Dendritic cell treated with granulocyte-macrophage colony-stimulating factor and Interleukin-4, amounts not matched to agents 40 ng/mL and 50 ng/mL, for 4 days (primary cell): ENCODE data around the gene RNF214.
A peak's percentile ranks its signal among the peaks of the same experiment; 100 is the strongest.

Experiments
- H3K27ac Mint-ChIP-seq: one replicate; pipeline ENCODE4 v1.8.0; 2022; ENCODE audit warnings: mild to moderate bottlenecking, mixed read lengths
- H3K27me3 Mint-ChIP-seq: one replicate; pipeline ENCODE4 v1.8.0; 2022; ENCODE audit warnings: mild to moderate bottlenecking, mixed read lengths
- H3K36me3 Mint-ChIP-seq: one replicate; pipeline ENCODE4 v1.8.0; 2022; ENCODE audit warnings: low read depth, mixed read lengths
- H3K4me1 Mint-ChIP-seq: one replicate; pipeline ENCODE4 v1.8.0; 2022; ENCODE audit warnings: low read depth, mixed read lengths
- H3K4me3 Mint-ChIP-seq: one replicate; pipeline ENCODE4 v1.8.0; 2022; ENCODE audit warnings: mild to moderate bottlenecking, moderate library complexity, mixed read lengths
- H3K9me3 Mint-ChIP-seq: one replicate; pipeline ENCODE4 v1.8.0; 2022; ENCODE audit warnings: mixed read lengths
- intact Hi-C: fragments of 100-400 bp; cut with micrococcal nuclease; formaldehyde crosslinking; loops from one replicate; pipeline ENCODE4 v1.15.0; 2022

Gene RNF214

GRCh38 chr11:117300773-117301172, 68.3 kb downstream of the RNF214 start:
- H3K4me3 Mint-ChIP-seq: no peak overlapping the region
- H3K9me3 Mint-ChIP-seq: no peaks in the 10 kb centered on the region
- H3K4me1 Mint-ChIP-seq: peaks cover 15% of the 10 kb centered on the region
- intact Hi-C loops: no loop called here
- no peaks in the 10 kb centered on the region for H3K27me3 Mint-ChIP-seq
- H3K27ac Mint-ChIP-seq: no peak overlapping the region
- H3K36me3 Mint-ChIP-seq: no peaks in the 10 kb centered on the region

- intact Hi-C loops: no loop called here
- no peaks in the 10 kb centered on the region for H3K27me3 Mint-ChIP-seq
- peaks cover 15% of the 10 kb centered on the region for H3K4me1 Mint-ChIP-seq
- no peaks in the 10 kb centered on the region for H3K9me3 Mint-ChIP-seq
- no peaks in the 10 kb centered on the region for H3K36me3 Mint-ChIP-seq
- no peak overlapping the region for H3K27ac Mint-ChIP-seq
- H3K4me3 Mint-ChIP-seq: no peak overlapping the region
Measured at GRCh38 chr11:117302228-117302627, 69.8 kb downstream of the RNF214 start.

- intact Hi-C loops: no loop called here
- peaks cover 15% of the 10 kb centered on the region for H3K4me1 Mint-ChIP-seq
Measured at GRCh38 chr11:117303101-117303500, 70.6 kb downstream of the RNF214 start.

GRCh38 chr11:117303646-117304315, 71.3 kb downstream of the RNF214 start:
- Mint-ChIP-seq H3K9me3 (no peaks in the 10 kb centered on the region), H3K4me3 (no peak overlapping the region), H3K27me3 (no peaks in the 10 kb centered on the region), H3K36me3 (no peaks in the 10 kb centered on the region), H3K27ac (no peak overlapping the region), H3K4me1 (peaks cover 15% of the 10 kb centered on the region)
- intact Hi-C loops: no loop called here

More at GRCh38 chr11:117303101-117303500, 70.6 kb downstream of the RNF214 start:
- Mint-ChIP-seq H3K36me3 (no peaks in the 10 kb centered on the region), H3K4me3 (no peak overlapping the region), H3K27me3 (no peaks in the 10 kb centered on the region), H3K9me3 (no peaks in the 10 kb centered on the region), H3K27ac (no peak overlapping the region)

GRCh38 chr11:117305145-117305544, 72.7 kb downstream of the RNF214 start:
- no peaks in the 10 kb centered on the region for H3K27me3 Mint-ChIP-seq
- no peaks in the 10 kb centered on the region for H3K9me3 Mint-ChIP-seq
- no peak overlapping the region for H3K4me3 Mint-ChIP-seq
- H3K27ac Mint-ChIP-seq: no peak overlapping the region
- H3K36me3 Mint-ChIP-seq: no peaks in the 10 kb centered on the region
- intact Hi-C loops: no loop called here
- peaks cover 9% of the 10 kb centered on the region for H3K4me1 Mint-ChIP-seq

GRCh38 chr11:117309310-117309709, 76.8 kb downstream of the RNF214 start:
- intact Hi-C loops: no loop called here
- Mint-ChIP-seq H3K4me1 (peaks cover 13% of the 10 kb centered on the region), H3K4me3 (no peak overlapping the region), H3K36me3 (no peaks in the 10 kb centered on the region), H3K9me3 (no peaks in the 10 kb centered on the region), H3K27me3 (no peaks in the 10 kb centered on the region), H3K27ac (no peak overlapping the region)

- Mint-ChIP-seq H3K27me3 (peaks cover 20% of the 10 kb centered on the region), H3K9me3 (no peaks in the 10 kb centered on the region), H3K36me3 (peaks cover 8% of the 10 kb centered on the region), H3K4me3 (no peak overlapping the region), H3K4me1 (peaks cover 29% of the 10 kb centered on the region), H3K27ac (peak overlapping the region; percentile 53)
- intact Hi-C loops: no loop called here
Measured at GRCh38 chr11:117313091-117313490, 80.6 kb downstream of the RNF214 start.

GRCh38 chr11:117313828-117314768, 81.6 kb downstream of the RNF214 start:
- H3K27me3 Mint-ChIP-seq: peaks cover 26% of the 10 kb centered on the region
- intact Hi-C loops: no loop called here
- H3K4me3 Mint-ChIP-seq: peak overlapping the region; percentile 89
- peak overlapping the region; percentile 35 for H3K27ac Mint-ChIP-seq
- H3K36me3 Mint-ChIP-seq: peaks cover 8% of the 10 kb centered on the region
- H3K9me3 Mint-ChIP-seq: no peaks in the 10 kb centered on the region
- peaks cover 29% of the 10 kb centered on the region for H3K4me1 Mint-ChIP-seq

GRCh38 chr11:117314840-117315239, 82.4 kb downstream of the RNF214 start:
- H3K27me3 Mint-ChIP-seq: peaks cover 26% of the 10 kb centered on the region
- no peaks in the 10 kb centered on the region for H3K9me3 Mint-ChIP-seq
- peaks cover 29% of the 10 kb centered on the region for H3K4me1 Mint-ChIP-seq
- peak overlapping the region; percentile 89 for H3K4me3 Mint-ChIP-seq
- intact Hi-C loops: loop anchor here (5.0 kb wide), 1 partner anchor 83 kb away; the partner anchor contains the start of genes PCSK7 and RNF214
- H3K36me3 Mint-ChIP-seq: peaks cover 8% of the 10 kb centered on the region
- peak overlapping the region; percentile 35 for H3K27ac Mint-ChIP-seq

- H3K9me3 Mint-ChIP-seq: no peaks in the 10 kb centered on the region
- peak overlapping the region; percentile 89 for H3K4me3 Mint-ChIP-seq
- intact Hi-C loops: loop anchor here (5.0 kb wide), 1 partner anchor 83 kb away; the partner anchor contains the start of genes PCSK7 and RNF214
- H3K27me3 Mint-ChIP-seq: peaks cover 26% of the 10 kb centered on the region
- H3K36me3 Mint-ChIP-seq: peaks cover 8% of the 10 kb centered on the region
- H3K27ac Mint-ChIP-seq: peak overlapping the region; percentile 24
- H3K4me1 Mint-ChIP-seq: peaks cover 29% of the 10 kb centered on the region
Measured at GRCh38 chr11:117315285-117316196, 83.1 kb downstream of the RNF214 start.

GRCh38 chr11:117316197-117316961, 83.9 kb downstream of the RNF214 start, which contains the start of gene BACE1:
Gene BACE1, minus strand, starts transcription at chr11:117316256. Its CDS starts 461 bp downstream, at chr11:117315795.
- Mint-ChIP-seq H3K27ac (peak within 1 kb of the TSS; percentile 24), H3K4me1 (peaks cover 29% of the 10 kb centered on the region), H3K9me3 (no peaks in the 10 kb centered on the region), H3K36me3 (peaks cover 8% of the 10 kb centered on the region), H3K4me3 (peak within 1 kb of the TSS; percentile 89), H3K27me3 (peaks cover 26% of the 10 kb centered on the region)
- intact Hi-C loops: loop anchor here (5.0 kb wide), 1 partner anchor 84 kb away; the partner anchor contains the start of genes PCSK7 and RNF214

GRCh38 chr11:117318738-117319137, 86.3 kb downstream of the RNF214 start:
- Mint-ChIP-seq H3K36me3 (peaks cover 8% of the 10 kb centered on the region), H3K27me3 (peaks cover 26% of the 10 kb centered on the region)

More at GRCh38 chr11:117318738-117319137, 86.3 kb downstream of the RNF214 start:
- H3K27ac Mint-ChIP-seq: no peak overlapping the region
- H3K4me1 Mint-ChIP-seq: peaks cover 25% of the 10 kb centered on the region
- intact Hi-C loops: loop anchor here (5.0 kb wide), 1 partner anchor 86 kb away; the partner anchor contains the start of genes PCSK7 and RNF214
- no peaks in the 10 kb centered on the region for H3K9me3 Mint-ChIP-seq
- no peak overlapping the region for H3K4me3 Mint-ChIP-seq
